ENCODE measurements around the gene MPDZ.
A peak's percentile ranks its signal among the peaks of the same experiment; 100 is the strongest.

The MPDZ gene

GRCh38 chr9:13181652-13182051 lies 97.8 kb downstream of the MPDZ start:
- no peaks in the 10 kb centered on the region for H3K9me3 ChIP-seq (ENCODE audit: insufficient read depth, low read depth, low read length)
- no CpG with 5 or more reads among the region's 2 CpGs for WGBS (ENCODE audit: extremely low coverage, insufficient coverage, insufficient read length)
- H3K27me3 ChIP-seq (ENCODE audit: insufficient read depth, low read length): no peaks in the 10 kb centered on the region
- no peak overlapping the region for H2BK120ac ChIP-seq (ENCODE audit: insufficient read depth, low read length, poor library complexity)
- no peak overlapping the region for H3K4me2 ChIP-seq (ENCODE audit: low read length)
- H2AFZ ChIP-seq (ENCODE audit: insufficient read depth, low read length, poor library complexity): no peak overlapping the region
- no peak overlapping the region for H4K12ac ChIP-seq (ENCODE audit: low read depth, low read length)
- no peaks in the 10 kb centered on the region for H3K79me2 ChIP-seq (ENCODE audit: control insufficient read depth, insufficient read depth, low read length, poor library complexity)
- H3K36me3 ChIP-seq (ENCODE audit: control insufficient read depth in 1 of 2, insufficient read depth in 2 of 2, low read length in 2 of 2): no peaks in the 10 kb centered on the region
- no peak overlapping the region for H3K18ac ChIP-seq (ENCODE audit: low read length)
- H3K4me1 ChIP-seq (ENCODE audit: control insufficient read depth in 1 of 2, insufficient read depth in 2 of 2, low read length in 2 of 2): peaks cover 2% of the 10 kb centered on the region in 2 experiments
- H3K4me3 ChIP-seq (ENCODE audit: low read depth, low read length): no peak overlapping the region
- no peak overlapping the region for H2AK5ac ChIP-seq (ENCODE audit: low read length)
- H3K27ac ChIP-seq (ENCODE audit: low read depth, low read length): peak overlapping the region; percentile 82
- no peak overlapping the region for H4K8ac ChIP-seq (ENCODE audit: low read depth, low read length)
- no peak overlapping the region for H2BK12ac ChIP-seq (ENCODE audit: low read length)
- H3K4ac ChIP-seq (ENCODE audit: low read depth, low read length): no peak overlapping the region
- H3K14ac ChIP-seq (ENCODE audit: low read length): no peak overlapping the region
- peak; percentile 98 to 99 for DNase-seq
- H3K23ac ChIP-seq (ENCODE audit: low read length): no peak overlapping the region
- H3K9ac ChIP-seq (ENCODE audit: low read length): no peak overlapping the region
- no peak overlapping the region for H4K91ac ChIP-seq (ENCODE audit: low read depth, low read length)
- no peak overlapping the region for H2BK5ac ChIP-seq (ENCODE audit: low read depth, low read length, poor library complexity)
- H3K79me1 ChIP-seq (ENCODE audit: low read length): peaks cover 4% of the 10 kb centered on the region

DNA sequence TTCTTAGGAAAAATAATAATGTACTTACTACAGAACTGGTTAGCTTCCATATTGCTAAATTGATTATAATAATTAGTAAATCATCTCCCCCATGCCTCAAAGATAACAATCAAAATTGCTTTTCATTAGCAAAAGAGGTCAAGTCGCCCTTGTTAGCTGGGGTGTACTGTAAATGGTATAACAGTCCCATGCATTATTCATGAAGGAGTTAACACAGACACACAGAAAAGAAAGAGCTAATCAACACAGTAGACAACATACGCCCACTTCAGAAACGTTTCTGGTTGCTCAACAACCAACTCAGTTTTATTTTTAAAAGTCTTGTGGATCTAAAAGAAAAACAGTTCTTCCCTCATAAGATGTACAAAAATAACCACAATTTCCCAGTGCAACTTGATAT lies 100.2 kb downstream of the MPDZ start:
- H3K27ac ChIP-seq (ENCODE audit: low read depth, low read length): no peak overlapping the region
- no peaks in the 10 kb centered on the region for H3K36me3 ChIP-seq (ENCODE audit: control insufficient read depth in 1 of 2, insufficient read depth in 2 of 2, low read length in 2 of 2)
- WGBS (ENCODE audit: extremely low coverage, insufficient coverage, insufficient read length): no CpG with 5 or more reads among the region's 3 CpGs
- H3K9me3 ChIP-seq (ENCODE audit: insufficient read depth, low read depth, low read length): no peaks in the 10 kb centered on the region
- no peak overlapping the region for H4K91ac ChIP-seq (ENCODE audit: low read depth, low read length)
- H3K18ac ChIP-seq (ENCODE audit: low read length): no peak overlapping the region
- no peak overlapping the region for H2BK12ac ChIP-seq (ENCODE audit: low read length)
- DNase-seq: no peak
- no peak overlapping the region for H2AK5ac ChIP-seq (ENCODE audit: low read length)
- H2AFZ ChIP-seq (ENCODE audit: insufficient read depth, low read length, poor library complexity): no peak overlapping the region
- peaks cover 2% of the 10 kb centered on the region in 2 experiments for H3K4me1 ChIP-seq (ENCODE audit: control insufficient read depth in 1 of 2, insufficient read depth in 2 of 2, low read length in 2 of 2)
- H3K79me1 ChIP-seq (ENCODE audit: low read length): peaks cover 4% of the 10 kb centered on the region
- no peak overlapping the region for H3K14ac ChIP-seq (ENCODE audit: low read length)
- H3K79me2 ChIP-seq (ENCODE audit: control insufficient read depth, insufficient read depth, low read length, poor library complexity): no peaks in the 10 kb centered on the region
- H4K8ac ChIP-seq (ENCODE audit: low read depth, low read length): no peak overlapping the region
- H3K4ac ChIP-seq (ENCODE audit: low read depth, low read length): no peak overlapping the region
- no peak overlapping the region for H3K4me3 ChIP-seq (ENCODE audit: low read depth, low read length)
- H2BK5ac ChIP-seq (ENCODE audit: low read depth, low read length, poor library complexity): no peak overlapping the region
- H2BK120ac ChIP-seq (ENCODE audit: insufficient read depth, low read length, poor library complexity): no peak overlapping the region
- no peak overlapping the region for H3K9ac ChIP-seq (ENCODE audit: low read length)
- no peak overlapping the region for H4K12ac ChIP-seq (ENCODE audit: low read depth, low read length)
- H3K27me3 ChIP-seq (ENCODE audit: insufficient read depth, low read length): no peaks in the 10 kb centered on the region
- H3K4me2 ChIP-seq (ENCODE audit: low read length): no peak overlapping the region
- no peak overlapping the region for H3K23ac ChIP-seq (ENCODE audit: low read length)

GRCh38 chr9:13175732-13176131 lies 103.8 kb downstream of the MPDZ start:
- Histone ChIP-seq H3K4me1 (ENCODE audit: control insufficient read depth in 1 of 2, insufficient read depth in 2 of 2, low read length in 2 of 2) (peaks cover under 1% of the 10 kb centered on the region in 2 experiments), H3K36me3 (ENCODE audit: control insufficient read depth in 1 of 2, insufficient read depth in 2 of 2, low read length in 2 of 2) (no peaks in the 10 kb centered on the region), H4K91ac (ENCODE audit: low read depth, low read length) (no peak overlapping the region), H4K12ac (ENCODE audit: low read depth, low read length) (no peak overlapping the region), H3K79me1 (ENCODE audit: low read length) (peaks cover 5% of the 10 kb centered on the region), H3K9me3 (ENCODE audit: insufficient read depth, low read depth, low read length) (no peaks in the 10 kb centered on the region), H3K4me2 (ENCODE audit: low read length) (no peak overlapping the region), H4K8ac (ENCODE audit: low read depth, low read length) (no peak overlapping the region), H3K4ac (ENCODE audit: low read depth, low read length) (no peak overlapping the region), H3K14ac (ENCODE audit: low read length) (no peak overlapping the region), H2BK5ac (ENCODE audit: low read depth, low read length, poor library complexity) (no peak overlapping the region), H3K9ac (ENCODE audit: low read length) (no peak overlapping the region), H3K18ac (ENCODE audit: low read length) (no peak overlapping the region), H2BK12ac (ENCODE audit: low read length) (no peak overlapping the region), H2BK120ac (ENCODE audit: insufficient read depth, low read length, poor library complexity) (no peak overlapping the region), H2AK5ac (ENCODE audit: low read length) (no peak overlapping the region), H3K4me3 (ENCODE audit: low read depth, low read length) (no peak overlapping the region), H3K79me2 (ENCODE audit: control insufficient read depth, insufficient read depth, low read length, poor library complexity) (no peaks in the 10 kb centered on the region), H3K27ac (ENCODE audit: low read depth, low read length) (no peak overlapping the region), H3K23ac (ENCODE audit: low read length) (no peak overlapping the region), H2AFZ (ENCODE audit: insufficient read depth, low read length, poor library complexity) (no peak overlapping the region), H3K27me3 (ENCODE audit: insufficient read depth, low read length) (no peaks in the 10 kb centered on the region)
- DNase-seq: no peak
- no CpG with 5 or more reads among the region's 2 CpGs for WGBS (ENCODE audit: extremely low coverage, insufficient coverage, insufficient read length)

DNA sequence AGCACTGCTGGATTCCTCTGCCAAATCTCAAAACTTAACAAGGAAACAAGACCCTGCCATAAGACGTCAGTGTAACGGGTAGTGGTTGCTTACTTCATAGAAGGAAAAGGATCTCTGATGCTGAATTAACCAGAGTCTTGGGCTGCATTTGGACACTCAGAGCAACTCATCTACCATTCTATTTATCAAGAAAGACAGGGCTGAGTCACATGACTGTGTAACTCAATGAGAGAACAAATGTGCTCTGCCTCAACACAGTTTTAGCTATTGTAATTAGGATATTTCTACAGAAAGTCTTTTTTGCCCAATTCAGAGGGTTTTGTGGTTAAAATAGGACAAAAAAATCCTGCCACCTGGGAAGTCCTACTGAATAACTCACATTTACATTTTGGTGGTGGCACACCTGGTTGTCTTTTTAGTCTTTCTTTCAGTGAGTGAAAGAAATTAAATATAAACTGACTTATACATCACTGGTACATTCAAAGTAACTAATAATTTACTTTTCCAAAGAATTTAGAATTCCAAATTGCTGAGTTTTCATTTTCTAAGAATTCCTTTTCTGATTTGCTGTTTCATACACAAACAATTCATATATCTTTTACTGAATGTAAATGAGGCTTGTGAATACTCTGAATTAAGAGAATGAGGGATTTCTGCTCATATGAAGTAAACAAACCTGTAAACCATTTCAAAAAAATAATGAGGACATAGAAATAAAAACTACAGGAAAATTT lies 104.4 kb downstream of the MPDZ start:
- no peak overlapping the region for H4K8ac ChIP-seq (ENCODE audit: low read depth, low read length)
- H3K23ac ChIP-seq (ENCODE audit: low read length): no peak overlapping the region
- H3K27ac ChIP-seq (ENCODE audit: low read depth, low read length): no peak overlapping the region
- no peak for DNase-seq
- H3K79me1 ChIP-seq (ENCODE audit: low read length): peaks cover 5% of the 10 kb centered on the region
- H4K91ac ChIP-seq (ENCODE audit: low read depth, low read length): no peak overlapping the region
- no peak overlapping the region for H3K4me2 ChIP-seq (ENCODE audit: low read length)
- no peaks in the 10 kb centered on the region for H3K79me2 ChIP-seq (ENCODE audit: control insufficient read depth, insufficient read depth, low read length, poor library complexity)
- H3K4ac ChIP-seq (ENCODE audit: low read depth, low read length): no peak overlapping the region
- no peak overlapping the region for H2BK12ac ChIP-seq (ENCODE audit: low read length)
- H3K9ac ChIP-seq (ENCODE audit: low read length): no peak overlapping the region
- no peak overlapping the region for H2AFZ ChIP-seq (ENCODE audit: insufficient read depth, low read length, poor library complexity)
- no peak overlapping the region for H3K4me3 ChIP-seq (ENCODE audit: low read depth, low read length)
- no peaks in the 10 kb centered on the region for H3K4me1 ChIP-seq (ENCODE audit: control insufficient read depth in 1 of 2, insufficient read depth in 2 of 2, low read length in 2 of 2)
- no peaks in the 10 kb centered on the region for H3K36me3 ChIP-seq (ENCODE audit: control insufficient read depth in 1 of 2, insufficient read depth in 2 of 2, low read length in 2 of 2)
- no peak overlapping the region for H2BK120ac ChIP-seq (ENCODE audit: insufficient read depth, low read length, poor library complexity)
- no peak overlapping the region for H3K18ac ChIP-seq (ENCODE audit: low read length)
- H3K9me3 ChIP-seq (ENCODE audit: insufficient read depth, low read depth, low read length): no peaks in the 10 kb centered on the region
- no peak overlapping the region for H2AK5ac ChIP-seq (ENCODE audit: low read length)
- H4K12ac ChIP-seq (ENCODE audit: low read depth, low read length): no peak overlapping the region
- WGBS (ENCODE audit: extremely low coverage, insufficient coverage, insufficient read length): no CpG with 5 or more reads among the region's 2 CpGs
- H3K27me3 ChIP-seq (ENCODE audit: insufficient read depth, low read length): no peaks in the 10 kb centered on the region
- H3K14ac ChIP-seq (ENCODE audit: low read length): no peak overlapping the region
- H2BK5ac ChIP-seq (ENCODE audit: low read depth, low read length, poor library complexity): no peak overlapping the region

Data from trophoblast cell (in vitro differentiated cells and primary cell).